Parathyroid adenoma (tissue), 2 donors: ENCODE results near the gene ZNF236.

Source experiments
- H2AFZ ChIP-seq: fragments of 300-600 bp; sonication (generic); one replicate; pipeline ENCODE4 v1.7.0; 2017; ENCODE audit warnings: antibody characterized with exemption, mild to moderate bottlenecking
- H3K27ac ChIP-seq: fragments of 300-600 bp; sonication (generic); one replicate; pipeline ENCODE4 v1.7.0; 2017
- H3K27me3 ChIP-seq: fragments of 300-600 bp; sonication (generic); one replicate; pipeline ENCODE4 v1.7.0; 2017; ENCODE audit warnings: low read length; ENCODE audit not compliant: control insufficient read depth, insufficient read depth
- H3K36me3 ChIP-seq: fragments of 300-600 bp; sonication (generic); one replicate; pipeline ENCODE4 v1.7.0; 2017; ENCODE audit warnings: low read length; ENCODE audit not compliant: control insufficient read depth, insufficient read depth
- H3K4me1 ChIP-seq: fragments of 300-600 bp; sonication (generic); one replicate; pipeline ENCODE4 v1.7.0; 2017; ENCODE audit warnings: control low read depth
- H3K4me2 ChIP-seq: fragments of 300-600 bp; sonication (generic); one replicate; pipeline ENCODE4 v1.7.0; 2017; ENCODE audit warnings: low read length
- H3K4me3 ChIP-seq: fragments of 300-600 bp; sonication (generic); one replicate; pipeline ENCODE4 v1.7.0; 2017; ENCODE audit warnings: low read depth, low read length
- H3K79me2 ChIP-seq: fragments of 300-600 bp; sonication (generic); one replicate; pipeline ENCODE4 v1.7.0; 2017; ENCODE audit warnings: control low read depth
- H3K9ac ChIP-seq: fragments of 300-600 bp; sonication (generic); one replicate; pipeline ENCODE4 v1.7.0; 2017; ENCODE audit warnings: mild to moderate bottlenecking
- H3K9me3 ChIP-seq: fragments of 300-600 bp; sonication (generic); one replicate; pipeline ENCODE4 v1.7.0; 2017; ENCODE audit warnings: low read length; ENCODE audit not compliant: control insufficient read depth
- CTCF ChIP-seq: fragments of 300-600 bp; sonication (generic); IDR thresholded peaks from one replicate; pipeline ENCODE4 v1.7.0; 2017; ENCODE audit warnings: antibody characterized with exemption, mild to moderate bottlenecking
- donor health status: primary hyperparathyroidism.

Gene ZNF236

GRCh38 chr18:76922107-76922506 is 99.8 kb downstream of the ZNF236 start:
- H2AFZ ChIP-seq = no peak overlapping the region
- no peaks in the 10 kb centered on the region for H3K9me3 ChIP-seq
- H3K36me3 ChIP-seq = no peaks in the 10 kb centered on the region
- H3K79me2 ChIP-seq = no peaks in the 10 kb centered on the region
- no peak overlapping the region for H3K27ac ChIP-seq
- no peak overlapping the region for H3K9ac ChIP-seq
- no peak overlapping the region for H3K4me2 ChIP-seq
- no peaks in the 10 kb centered on the region for H3K4me1 ChIP-seq
- H3K27me3 ChIP-seq = no peaks in the 10 kb centered on the region
- H3K4me3 ChIP-seq = no peak overlapping the region
- TF ChIP-seq CTCF = peak; percentile 81

GRCh38 chr18:76923485-76924085 is 101.2 kb downstream of the ZNF236 start:
- Histone ChIP-seq H3K4me1 (no peaks in the 10 kb centered on the region), H3K79me2 (no peaks in the 10 kb centered on the region), H3K36me3 (no peaks in the 10 kb centered on the region), H3K4me3 (no peak overlapping the region), H3K9me3 (no peaks in the 10 kb centered on the region), H3K9ac (no peak overlapping the region), H2AFZ (no peak overlapping the region), H3K27me3 (no peaks in the 10 kb centered on the region), H3K27ac (no peak overlapping the region), H3K4me2 (no peak overlapping the region)
- peak; percentile 50 for TF ChIP-seq CTCF

GRCh38 chr18:76925501-76925900 is 103.1 kb downstream of the ZNF236 start:
- Histone ChIP-seq H3K4me2 (no peak overlapping the region), H3K27me3 (no peaks in the 10 kb centered on the region), H3K79me2 (no peaks in the 10 kb centered on the region), H3K36me3 (no peaks in the 10 kb centered on the region), H3K27ac (no peak overlapping the region), H3K4me1 (no peaks in the 10 kb centered on the region), H2AFZ (no peak overlapping the region), H3K4me3 (no peak overlapping the region), H3K9ac (no peak overlapping the region), H3K9me3 (no peaks in the 10 kb centered on the region)
- TF ChIP-seq CTCF = no peak

- H3K9me3 ChIP-seq = no peaks in the 10 kb centered on the region
- no peaks in the 10 kb centered on the region for H3K36me3 ChIP-seq
- no peaks in the 10 kb centered on the region for H3K27me3 ChIP-seq
- H3K9ac ChIP-seq = no peak overlapping the region
- no peaks in the 10 kb centered on the region for H3K4me1 ChIP-seq
- H2AFZ ChIP-seq = no peak overlapping the region
- no peak overlapping the region for H3K4me2 ChIP-seq
- TF ChIP-seq CTCF = no peak
- H3K27ac ChIP-seq = no peak overlapping the region
- no peaks in the 10 kb centered on the region for H3K79me2 ChIP-seq
- H3K4me3 ChIP-seq = no peak overlapping the region
These were observed 104.9 kb downstream of the ZNF236 start for GRCh38 chr18:76927223-76927725.

GRCh38 chr18:76928179-76928868 is 106.0 kb downstream of the ZNF236 start:
- H3K9ac ChIP-seq = no peak overlapping the region
- no peaks in the 10 kb centered on the region for H3K79me2 ChIP-seq
- H3K27me3 ChIP-seq = no peaks in the 10 kb centered on the region
- no peak overlapping the region for H2AFZ ChIP-seq
- H3K36me3 ChIP-seq = no peaks in the 10 kb centered on the region
- H3K9me3 ChIP-seq = no peaks in the 10 kb centered on the region
- no peak overlapping the region for H3K4me3 ChIP-seq
- no peak overlapping the region for H3K27ac ChIP-seq
- no peak overlapping the region for H3K4me2 ChIP-seq
- H3K4me1 ChIP-seq = no peaks in the 10 kb centered on the region
- no peak for TF ChIP-seq CTCF
